HG03175 (cell line): ENCODE data around the gene PTCRA.
A peak's percentile ranks its signal among the peaks of the same experiment; 100 is the strongest.
"Not testable (repeated sequence)": the region's sequence is repeated elsewhere in the genome, so short reads cannot be mapped to it uniquely, and the experiment has no call there.

Experiments used
- ATAC-seq: cut with Tn5 transposase; IDR thresholded peaks from one replicate; pipeline ENCODE4 v1.9.1; 2021; ENCODE audit warnings: mild to moderate bottlenecking, moderate library complexity; ENCODE audit not compliant: unreplicated experiment

Gene PTCRA

GRCh38 chr6:42902429-42903263 is 13.2 kb upstream of the PTCRA start:
- ATAC-seq = not testable (repeated sequence)

GRCh38 chr6:42904467-42904866 is 11.4 kb upstream of the PTCRA start:
- ATAC-seq = no peak

GRCh38 chr6:42907336-42907735 is 8.5 kb upstream of the PTCRA start:
- no peak for ATAC-seq

GRCh38 chr6:42909835-42910234 is 6.0 kb upstream of the PTCRA start:
- no peak for ATAC-seq

- no peak for ATAC-seq
These were observed 4.5 kb upstream of the PTCRA start for GRCh38 chr6:42911171-42912021.

GRCh38 chr6:42914546-42914945 is 1.3 kb upstream of the PTCRA start:
- no peak for ATAC-seq

GRCh38 chr6:42916288-42916687 is 435 bp downstream of the PTCRA start:
- ATAC-seq = no peak

- ATAC-seq = no peak
These were observed 5.9 kb downstream of the PTCRA start for GRCh38 chr6:42921801-42922200.

GRCh38 chr6:42923666-42924065 is 7.8 kb downstream of the PTCRA start:
- no peak for ATAC-seq

GRCh38 chr6:42925248-42925857 is 9.5 kb downstream of the PTCRA start:
- no peak for ATAC-seq

GRCh38 chr6:42928986-42929820 is 13.3 kb downstream of the PTCRA start, which contains the start of gene CNPY3:
TSS of gene CNPY3 (plus strand) at chr6:42929480. CDS start at chr6:42929571, 91 bp downstream.
- peak; percentile 77 for ATAC-seq

- peak; percentile 60 for ATAC-seq
These were observed 14.0 kb downstream of the PTCRA start for GRCh38 chr6:42929821-42930360.

- ATAC-seq = no peak
These were observed 16.6 kb downstream of the PTCRA start for GRCh38 chr6:42932412-42932811.

- no peak for ATAC-seq
These were observed 17.4 kb downstream of the PTCRA start for GRCh38 chr6:42933205-42933604.

- ATAC-seq = no peak
These were observed 19.5 kb downstream of the PTCRA start for GRCh38 chr6:42935322-42935721.

GRCh38 chr6:42936398-42936797 is 20.5 kb downstream of the PTCRA start:
- ATAC-seq = no peak

- ATAC-seq = no peak
These were observed 21.9 kb downstream of the PTCRA start for GRCh38 chr6:42937548-42938427.

GRCh38 chr6:42938428-42938796 is 22.6 kb downstream of the PTCRA start:
- no peak for ATAC-seq
